Tibial nerve (tissue), 4 donors: ENCODE data around the gene JARID2. TPM values are rescaled to one million over a fixed set of nuclear protein-coding genes. Genes with fewer than 3 reads are reported as not detected.

ENCODE experiments used
- DNase-seq, 2 donors: peaks; one replicate each; pipeline ENCODE4 v3.0.0-alpha.2; 2019; ENCODE audit warnings: low spot score in 2 of 2
- H3K27ac ChIP-seq, 4 donors: fragments of 200-600 bp; sonication (generic) in 3 of 4; one replicate each; pipeline ENCODE4 v1.5.1; 2017 to 2019; ENCODE audit warnings: mild to moderate bottlenecking in 1 of 4
- H3K27me3 ChIP-seq, 2 donors: fragments of 200-600 bp; sonication (generic) in 1 of 2; one replicate each; pipeline versions ENCODE4 v1.5.1 to v1.6.0; 2017 to 2019
- H3K36me3 ChIP-seq, 3 donors: fragments of 200-600 bp; sonication (generic); one replicate each; pipeline ENCODE4 v1.5.1; 2018 to 2019
- H3K4me1 ChIP-seq, 4 donors: fragments of 200-600 bp; sonication (generic) in 3 of 4; one replicate each; pipeline ENCODE4 v1.5.1; 2017 to 2019
- H3K4me3 ChIP-seq, 4 donors: fragments of 200-600 bp; sonication (generic) in 3 of 4; one replicate each; pipeline ENCODE4 v1.5.1; 2017 to 2019; ENCODE audit warnings: mild to moderate bottlenecking in 1 of 4, moderate library complexity in 1 of 4
- H3K9me3 ChIP-seq, 4 donors: fragments of 200-600 bp; sonication (generic) in 3 of 4; one replicate each; pipeline ENCODE4 v1.5.1; 2017 to 2019
- EP300 ChIP-seq, 2 donors: sonication (generic); formaldehyde crosslinking; IDR thresholded peaks; one replicate each; pipeline ENCODE4 v1.6.1; 2017; ENCODE audit warnings: antibody characterized with exemption in 2 of 2, mild to moderate bottlenecking in 1 of 2
- POLR2A ChIP-seq, 2 donors: fragments of 450-650 bp; IDR thresholded peaks; one replicate each; pipeline ENCODE4 v1.6.1; 2017; ENCODE audit warnings: antibody characterized with exemption in 2 of 2, mild to moderate bottlenecking in 2 of 2, moderate library complexity in 2 of 2
- WGBS, 2 donors: methylation state at CpG; one replicate each; pipeline ENCODE4 v1.1.5; 2018; 5-methylcytosine and 5-hydroxymethylcytosine counted together
- total RNA-seq, 4 donors: library from RNA; depleted of rRNA; stranded (reverse); fragments of >200 nt; gene quantifications; one replicate each; pipeline ENCODE4 v1.1.0, GENCODE V29; 2016
- TF ChIP-seq, protein P1 (sequence below), 5 experiments: fragments of 200-600 bp in 3 of 5; fragments of 450-650 bp in 2 of 5; sonication (generic) in 3 of 5; IDR thresholded peaks; one replicate each; pipeline ENCODE4 v1.5.1; 2016 to 2019; ENCODE audit warnings: antibody characterized with exemption in 5 of 5, mild to moderate bottlenecking in 3 of 5, moderate library complexity in 2 of 5

Gene JARID2
- total RNA-seq, 4 donors from 2014 or later, result 9.0 to 26.1 (median 9.8) TPM

DNA sequence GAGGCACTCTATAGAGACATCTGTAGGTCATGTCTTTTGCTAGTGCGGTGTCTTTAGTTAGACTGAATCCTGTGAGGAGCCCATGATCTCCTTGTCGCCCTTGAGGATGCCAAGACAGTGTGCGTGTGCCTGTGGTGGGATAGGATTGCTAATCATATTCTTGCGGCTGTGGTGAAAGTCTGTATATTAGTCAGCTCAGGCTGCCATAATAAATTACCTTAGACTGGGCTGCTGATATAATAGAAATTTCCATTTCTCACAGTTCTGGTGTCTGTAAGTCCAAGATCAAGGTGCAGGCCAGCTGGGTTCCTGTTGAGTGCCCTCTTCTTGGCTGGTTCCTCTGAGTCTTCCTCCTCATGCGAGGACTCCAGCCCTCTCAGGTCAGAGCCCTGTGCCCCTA is 141.2 kb downstream of the JARID2 start:
- DNase-seq, result no peak
- Histone ChIP-seq H3K27ac (no peak overlapping the region), H3K4me1 (peaks cover 5 to 60% (median 34%) of the 10 kb centered on the region in 4 donors), H3K36me3 (no peaks in the 10 kb centered on the region), H3K27me3 (no peaks in the 10 kb centered on the region), H3K4me3 (no peak overlapping the region), H3K9me3 (no peaks in the 10 kb centered on the region)
- TF ChIP-seq, protein P1, sequence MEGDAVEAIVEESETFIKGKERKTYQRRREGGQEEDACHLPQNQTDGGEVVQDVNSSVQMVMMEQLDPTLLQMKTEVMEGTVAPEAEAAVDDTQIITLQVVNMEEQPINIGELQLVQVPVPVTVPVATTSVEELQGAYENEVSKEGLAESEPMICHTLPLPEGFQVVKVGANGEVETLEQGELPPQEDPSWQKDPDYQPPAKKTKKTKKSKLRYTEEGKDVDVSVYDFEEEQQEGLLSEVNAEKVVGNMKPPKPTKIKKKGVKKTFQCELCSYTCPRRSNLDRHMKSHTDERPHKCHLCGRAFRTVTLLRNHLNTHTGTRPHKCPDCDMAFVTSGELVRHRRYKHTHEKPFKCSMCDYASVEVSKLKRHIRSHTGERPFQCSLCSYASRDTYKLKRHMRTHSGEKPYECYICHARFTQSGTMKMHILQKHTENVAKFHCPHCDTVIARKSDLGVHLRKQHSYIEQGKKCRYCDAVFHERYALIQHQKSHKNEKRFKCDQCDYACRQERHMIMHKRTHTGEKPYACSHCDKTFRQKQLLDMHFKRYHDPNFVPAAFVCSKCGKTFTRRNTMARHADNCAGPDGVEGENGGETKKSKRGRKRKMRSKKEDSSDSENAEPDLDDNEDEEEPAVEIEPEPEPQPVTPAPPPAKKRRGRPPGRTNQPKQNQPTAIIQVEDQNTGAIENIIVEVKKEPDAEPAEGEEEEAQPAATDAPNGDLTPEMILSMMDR (IDR thresholded peaks at IDR 0.05), result no peak
- TF ChIP-seq EP300 (IDR thresholded peaks at IDR 0.05), result no peak
- TF ChIP-seq POLR2A (IDR thresholded peaks at IDR 0.05), result no peak
- 69 to 82% methylated on average over 5 of the region's 5 CpGs for WGBS, 2 donors

DNA sequence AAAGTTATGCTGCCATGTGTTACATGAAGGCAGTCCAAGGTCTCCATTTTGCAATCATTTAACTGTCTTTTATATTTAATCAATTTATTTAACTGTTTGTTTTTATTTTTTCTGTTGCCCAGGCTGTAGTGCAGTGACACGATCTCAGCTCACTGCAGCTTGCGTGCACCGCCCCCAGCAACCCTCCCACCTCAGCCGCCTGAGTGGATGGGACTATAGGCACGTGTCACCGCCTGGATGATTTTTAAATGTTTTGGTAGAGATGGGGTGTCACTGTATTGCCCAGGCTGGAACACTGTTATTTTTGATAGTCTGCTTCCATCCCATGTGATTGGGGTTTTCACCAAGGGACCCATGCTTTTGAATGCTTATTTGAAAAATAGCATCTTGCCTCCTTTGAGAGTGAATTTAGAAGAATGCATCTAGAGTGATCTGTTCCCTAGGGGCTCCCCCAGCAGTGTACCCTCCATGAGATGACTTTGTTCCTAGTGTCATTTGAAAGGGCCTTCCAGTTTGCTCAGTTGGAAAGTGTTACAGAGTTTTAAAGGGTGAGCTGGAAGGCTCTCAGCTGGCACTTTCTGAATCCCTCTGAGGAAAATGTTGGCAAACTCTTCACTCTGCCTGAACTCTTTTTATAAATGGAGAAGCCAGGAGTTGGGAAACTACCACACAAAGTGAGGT is 143.4 kb downstream of the JARID2 start:
- 76 to 88% methylated on average over 6 of the region's 6 CpGs for WGBS, 2 donors
- DNase-seq, result no peak
- H3K36me3 ChIP-seq, result no peaks in the 10 kb centered on the region
- peak overlapping the region in 2 of 4 donors; percentile 41 to 68 for H3K27ac ChIP-seq
- TF ChIP-seq, protein P1 (IDR thresholded peaks at IDR 0.05), result no peak
- TF ChIP-seq POLR2A (IDR thresholded peaks at IDR 0.05), result no peak
- peak in 1 of 2 donors; percentile 24 for TF ChIP-seq EP300 (IDR thresholded peaks at IDR 0.05)
- no peaks in the 10 kb centered on the region for H3K9me3 ChIP-seq
- H3K27me3 ChIP-seq, result no peaks in the 10 kb centered on the region
- H3K4me3 ChIP-seq, result no peak overlapping the region
- peaks cover 5 to 62% (median 34%) of the 10 kb centered on the region in 4 donors for H3K4me1 ChIP-seq

DNA sequence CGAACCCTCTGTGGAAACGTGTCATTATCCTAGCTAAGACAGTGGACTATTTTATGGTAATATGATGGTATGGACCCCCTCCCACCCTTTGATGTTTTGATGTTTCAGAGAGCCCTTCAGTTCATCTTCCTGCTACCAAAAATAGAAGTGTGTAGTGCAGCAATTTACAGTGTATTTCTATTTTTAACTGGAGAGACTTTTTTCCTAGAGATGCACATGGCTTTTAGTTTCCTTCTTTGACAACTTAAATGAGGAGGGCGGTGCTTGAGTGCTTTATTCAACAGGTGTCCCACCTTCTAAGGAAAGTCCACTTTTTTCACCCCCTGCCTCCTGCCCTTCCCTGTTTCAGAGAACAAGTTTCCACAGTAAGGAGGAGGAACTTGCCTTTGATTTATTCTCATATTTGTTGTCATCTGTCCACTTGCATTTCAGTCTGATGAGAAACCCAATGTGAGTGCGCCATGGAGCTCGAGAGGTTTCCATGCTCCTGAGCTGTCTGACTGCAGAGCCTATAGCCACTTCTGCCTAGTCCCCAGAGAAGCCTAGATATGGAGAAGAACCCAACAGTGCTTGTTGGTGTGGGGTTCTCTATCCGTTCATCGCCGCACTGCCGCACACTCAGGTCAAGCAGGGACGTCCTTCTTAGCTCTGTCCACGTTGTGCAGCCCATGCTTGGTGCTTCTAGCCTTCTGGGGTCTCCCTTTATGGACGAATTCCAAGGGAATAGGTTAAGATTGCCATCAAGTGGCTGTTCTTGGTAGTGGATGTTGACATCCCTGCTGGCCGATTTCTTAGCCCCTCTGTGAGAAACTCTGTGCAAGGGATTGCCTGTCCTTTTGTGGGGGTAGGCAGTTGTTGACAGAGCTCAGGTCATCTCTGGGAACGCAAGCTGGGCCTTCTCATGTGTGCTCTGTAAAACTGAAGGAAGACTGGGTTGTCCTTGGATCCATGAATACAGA is 144.2 kb downstream of the JARID2 start:
- no peaks in the 10 kb centered on the region for H3K9me3 ChIP-seq
- H3K27me3 ChIP-seq, result no peaks in the 10 kb centered on the region
- peak overlapping the region in 2 of 4 donors; percentile 41 to 68 for H3K27ac ChIP-seq
- TF ChIP-seq POLR2A (IDR thresholded peaks at IDR 0.05), result no peak
- TF ChIP-seq, protein P1 (IDR thresholded peaks at IDR 0.05), result peak; percentile 45 to 71 (median 57)
- peaks cover 5 to 56% (median 32%) of the 10 kb centered on the region in 4 donors for H3K4me1 ChIP-seq
- no peaks in the 10 kb centered on the region for H3K36me3 ChIP-seq
- no peak overlapping the region for H3K4me3 ChIP-seq
- no peak for DNase-seq
- WGBS, 2 donors, result 36 to 38% methylated on average over 14 of the region's 14 CpGs

DNA sequence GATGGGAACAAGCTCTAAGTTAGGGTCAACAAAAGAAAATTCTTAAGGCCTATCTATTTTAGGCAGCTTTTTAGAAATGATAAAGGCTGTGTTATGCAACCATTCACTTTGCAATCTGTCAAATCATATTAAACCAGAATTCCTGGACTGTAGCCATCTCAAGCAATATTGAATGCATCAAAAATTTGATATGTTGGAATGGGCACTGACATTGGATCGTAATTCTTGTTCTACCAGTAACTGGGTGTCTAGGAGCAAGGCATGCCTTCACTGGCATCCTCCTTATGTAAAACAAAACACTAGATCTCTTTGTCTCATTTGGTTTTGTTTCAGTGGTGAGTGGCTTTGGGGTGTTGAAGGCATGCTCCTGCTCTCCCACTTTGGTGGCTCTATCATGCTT is 145.6 kb downstream of the JARID2 start:
- DNase-seq, result no peak
- no peaks in the 10 kb centered on the region for H3K36me3 ChIP-seq
- H3K4me3 ChIP-seq, result no peak overlapping the region
- no peaks in the 10 kb centered on the region for H3K27me3 ChIP-seq
- 39 to 50% methylated on average over 1 of the region's 1 CpG for WGBS, 2 donors
- no peak for TF ChIP-seq EP300 (IDR thresholded peaks at IDR 0.05)
- TF ChIP-seq POLR2A (IDR thresholded peaks at IDR 0.05), result no peak
- TF ChIP-seq, protein P1 (IDR thresholded peaks at IDR 0.05), result no peak
- H3K27ac ChIP-seq, result peak overlapping the region in 1 of 4 donors; percentile 24
- no peaks in the 10 kb centered on the region for H3K9me3 ChIP-seq
- H3K4me1 ChIP-seq, result peaks cover 5 to 42% (median 30%) of the 10 kb centered on the region in 4 donors

DNA sequence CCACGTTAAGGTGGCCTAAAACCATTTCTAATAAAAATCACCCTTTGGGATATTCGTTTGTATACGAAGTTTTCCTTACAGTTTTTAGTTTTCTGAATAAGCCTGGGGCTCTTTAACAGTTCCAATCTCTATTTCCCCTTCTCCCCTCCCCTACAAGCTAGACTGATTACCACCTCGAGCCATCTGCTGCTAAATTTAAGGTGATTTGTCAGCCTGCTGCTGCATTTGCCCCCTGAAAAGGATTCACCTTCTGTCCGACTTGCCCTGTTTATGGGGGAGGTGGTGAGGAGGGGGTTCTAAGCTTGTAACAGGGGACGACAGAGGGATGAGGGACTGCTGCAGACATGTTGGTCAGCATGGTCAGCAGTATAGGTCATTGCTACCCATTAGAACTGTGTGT is 146.3 kb downstream of the JARID2 start:
- Histone ChIP-seq H3K27me3 (no peaks in the 10 kb centered on the region), H3K4me3 (no peak overlapping the region), H3K27ac (no peak overlapping the region), H3K4me1 (peaks cover 5 to 38% (median 29%) of the 10 kb centered on the region in 4 donors), H3K36me3 (no peaks in the 10 kb centered on the region), H3K9me3 (no peaks in the 10 kb centered on the region)
- no peak for TF ChIP-seq EP300 (IDR thresholded peaks at IDR 0.05)
- no peak for TF ChIP-seq POLR2A (IDR thresholded peaks at IDR 0.05)
- TF ChIP-seq, protein P1 (IDR thresholded peaks at IDR 0.05), result no peak
- DNase-seq, result no peak
- 77 to 78% methylated on average over 6 of the region's 6 CpGs for WGBS, 2 donors
